ENCODE results near the gene ROBO1.
"Not testable (repeated sequence)": the region's sequence is repeated elsewhere in the genome, so short reads cannot be mapped to it uniquely, and the experiment has no call there.

ROBO1 gene

GRCh38 chr3:79767905-79768267, at the start of gene ROBO1:
Gene ROBO1 (minus strand): TSS chr3:79767998.
- CTCF ChIA-PET, result interaction anchor here (0.7 kb wide), 1 partner anchor 237 kb away, joined by 5 read pairs; no protein-coding TSS in a partner anchor

GRCh38 chr3:79817224-79817623, 49.4 kb upstream of the ROBO1 start:
- CTCF ChIA-PET, result no interaction called here
- DNase-seq (ENCODE audit: extremely low spot score), result no peak
- POLR2A ChIA-PET, result no interaction called here
- no peak for TF ChIP-seq CTBP1 (IDR thresholded peaks at IDR 0.05; ENCODE audit: borderline replicate concordance)

More at GRCh38 chr3:79767905-79768267, at the start of gene ROBO1:
- DNase-seq (ENCODE audit: extremely low spot score), result peak; percentile 55
- POLR2A ChIA-PET, result no interaction called here
- TF ChIP-seq FOXK2 (IDR thresholded peaks at IDR 0.05), result no peak
- 0 out of 2 replicates have a peak, but pooled peaks have one; percentile 37 for TF ChIP-seq ZNF384 (IDR thresholded peaks at IDR 0.05)
- TF ChIP-seq FOXM1 (IDR thresholded peaks at IDR 0.05; ENCODE audit: borderline replicate concordance), result 0 out of 2 replicates have a peak, but pooled peaks have one; percentile 40
- TF ChIP-seq LEF1 (IDR thresholded peaks at IDR 0.05; ENCODE audit: borderline replicate concordance), result no peak
- TF ChIP-seq L3MBTL2 (conservative IDR thresholded peaks at IDR 0.05), result peak; percentile 60
- peak; percentile 13; the same call in 1 of the 2 replicates for TF ChIP-seq PKNOX1 (IDR thresholded peaks at IDR 0.05)

- TF ChIP-seq LEF1 (IDR thresholded peaks at IDR 0.05; ENCODE audit: borderline replicate concordance) (no peak), TARDBP (IDR thresholded peaks at IDR 0.05) (no peak), SP1 (IDR thresholded peaks at IDR 0.05) (no peak), FOXK2 (IDR thresholded peaks at IDR 0.05) (no peak)
- POLR2A ChIA-PET, result no interaction called here
- no peak for DNase-seq (ENCODE audit: extremely low spot score)
- CTCF ChIA-PET, result no interaction called here
These were observed 47.7 kb upstream of the ROBO1 start for GRCh38 chr3:79815478-79815877.

GRCh38 chr3:79810581-79810980, 42.8 kb upstream of the ROBO1 start:
- CTCF ChIA-PET, result no interaction called here
- POLR2A ChIA-PET, result no interaction called here
- TF ChIP-seq ZNF384 (IDR thresholded peaks at IDR 0.05) (no peak), FOXK2 (IDR thresholded peaks at IDR 0.05) (no peak), BHLHE40 (IDR thresholded peaks at IDR 0.05; ENCODE audit: borderline replicate concordance) (no peak), LEF1 (IDR thresholded peaks at IDR 0.05; ENCODE audit: borderline replicate concordance) (no peak), FOXM1 (IDR thresholded peaks at IDR 0.05; ENCODE audit: borderline replicate concordance) (no peak), ARNT (IDR thresholded peaks at IDR 0.05) (no peak), SP1 (IDR thresholded peaks at IDR 0.05) (no peak), ELF4 (IDR thresholded peaks at IDR 0.05) (no peak), CTBP1 (IDR thresholded peaks at IDR 0.05; ENCODE audit: borderline replicate concordance) (no peak), PKNOX1 (IDR thresholded peaks at IDR 0.05) (no peak), FOXA1 (IDR thresholded peaks at IDR 0.05) (no peak), TARDBP (IDR thresholded peaks at IDR 0.05) (no peak), HDGF (IDR thresholded peaks at IDR 0.05; ENCODE audit: borderline replicate concordance) (no peak), SUZ12 (IDR thresholded peaks at IDR 0.05) (no peak), NFRKB (IDR thresholded peaks at IDR 0.05) (no peak), L3MBTL2 (conservative IDR thresholded peaks at IDR 0.05) (no peak)
- DNase-seq (ENCODE audit: extremely low spot score), result no peak

- TF ChIP-seq SUZ12 (IDR thresholded peaks at IDR 0.05) (no peak), FOXK2 (IDR thresholded peaks at IDR 0.05) (no peak), BHLHE40 (IDR thresholded peaks at IDR 0.05; ENCODE audit: borderline replicate concordance) (no peak), HDGF (IDR thresholded peaks at IDR 0.05; ENCODE audit: borderline replicate concordance) (no peak), ZNF384 (IDR thresholded peaks at IDR 0.05) (no peak), ARNT (IDR thresholded peaks at IDR 0.05) (no peak), ELF4 (IDR thresholded peaks at IDR 0.05) (no peak), L3MBTL2 (conservative IDR thresholded peaks at IDR 0.05) (no peak), LEF1 (IDR thresholded peaks at IDR 0.05; ENCODE audit: borderline replicate concordance) (no peak), SP1 (IDR thresholded peaks at IDR 0.05) (no peak), CTBP1 (IDR thresholded peaks at IDR 0.05; ENCODE audit: borderline replicate concordance) (no peak), NFRKB (IDR thresholded peaks at IDR 0.05) (no peak), TARDBP (IDR thresholded peaks at IDR 0.05) (no peak), FOXM1 (IDR thresholded peaks at IDR 0.05; ENCODE audit: borderline replicate concordance) (no peak), FOXA1 (IDR thresholded peaks at IDR 0.05) (no peak)
- DNase-seq (ENCODE audit: extremely low spot score), result no peak
- ChIA-PET POLR2A (no interaction called here), CTCF (no interaction called here)
These were observed 42.3 kb upstream of the ROBO1 start for GRCh38 chr3:79810092-79810491.

GRCh38 chr3:79809106-79809505, 41.3 kb upstream of the ROBO1 start:
- TF ChIP-seq ARNT (IDR thresholded peaks at IDR 0.05) (no peak), CTBP1 (IDR thresholded peaks at IDR 0.05; ENCODE audit: borderline replicate concordance) (no peak), BHLHE40 (IDR thresholded peaks at IDR 0.05; ENCODE audit: borderline replicate concordance) (no peak), LEF1 (IDR thresholded peaks at IDR 0.05; ENCODE audit: borderline replicate concordance) (no peak), SUZ12 (IDR thresholded peaks at IDR 0.05) (no peak), PKNOX1 (IDR thresholded peaks at IDR 0.05) (no peak), SP1 (IDR thresholded peaks at IDR 0.05) (no peak), HDGF (IDR thresholded peaks at IDR 0.05; ENCODE audit: borderline replicate concordance) (no peak)
- CTCF ChIA-PET, result no interaction called here
- POLR2A ChIA-PET, result no interaction called here
- DNase-seq (ENCODE audit: extremely low spot score), result no peak

GRCh38 chr3:79808515-79808914, 40.7 kb upstream of the ROBO1 start:
- ChIA-PET CTCF (no interaction called here), POLR2A (no interaction called here)
- TF ChIP-seq NFRKB (IDR thresholded peaks at IDR 0.05) (no peak), ZNF384 (IDR thresholded peaks at IDR 0.05) (no peak), ARNT (IDR thresholded peaks at IDR 0.05) (no peak), FOXM1 (IDR thresholded peaks at IDR 0.05; ENCODE audit: borderline replicate concordance) (no peak), FOXK2 (IDR thresholded peaks at IDR 0.05) (no peak), PKNOX1 (IDR thresholded peaks at IDR 0.05) (no peak), SP1 (IDR thresholded peaks at IDR 0.05) (no peak), ELF4 (IDR thresholded peaks at IDR 0.05) (no peak), LEF1 (IDR thresholded peaks at IDR 0.05; ENCODE audit: borderline replicate concordance) (no peak), BHLHE40 (IDR thresholded peaks at IDR 0.05; ENCODE audit: borderline replicate concordance) (no peak), SUZ12 (IDR thresholded peaks at IDR 0.05) (no peak), L3MBTL2 (conservative IDR thresholded peaks at IDR 0.05) (no peak), FOXA1 (IDR thresholded peaks at IDR 0.05) (no peak), CTBP1 (IDR thresholded peaks at IDR 0.05; ENCODE audit: borderline replicate concordance) (no peak), TARDBP (IDR thresholded peaks at IDR 0.05) (no peak)
- no peak for DNase-seq (ENCODE audit: extremely low spot score)

- POLR2A ChIA-PET; CTCF ChIA-PET; DNase-seq (ENCODE audit: extremely low spot score): not testable (repeated sequence)
These were observed 22.4 kb upstream of the ROBO1 start for GRCh38 chr3:79790177-79790576.
